GM18870 (cell line): ENCODE results near the gene KLK10.

Experiments
- ATAC-seq: cut with Tn5 transposase; IDR thresholded peaks from one replicate; pipeline ENCODE4 v1.9.1; 2021; ENCODE audit warnings: moderate library complexity; ENCODE audit not compliant: unreplicated experiment

Gene KLK10, protein sequence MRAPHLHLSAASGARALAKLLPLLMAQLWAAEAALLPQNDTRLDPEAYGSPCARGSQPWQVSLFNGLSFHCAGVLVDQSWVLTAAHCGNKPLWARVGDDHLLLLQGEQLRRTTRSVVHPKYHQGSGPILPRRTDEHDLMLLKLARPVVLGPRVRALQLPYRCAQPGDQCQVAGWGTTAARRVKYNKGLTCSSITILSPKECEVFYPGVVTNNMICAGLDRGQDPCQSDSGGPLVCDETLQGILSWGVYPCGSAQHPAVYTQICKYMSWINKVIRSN

DNA sequence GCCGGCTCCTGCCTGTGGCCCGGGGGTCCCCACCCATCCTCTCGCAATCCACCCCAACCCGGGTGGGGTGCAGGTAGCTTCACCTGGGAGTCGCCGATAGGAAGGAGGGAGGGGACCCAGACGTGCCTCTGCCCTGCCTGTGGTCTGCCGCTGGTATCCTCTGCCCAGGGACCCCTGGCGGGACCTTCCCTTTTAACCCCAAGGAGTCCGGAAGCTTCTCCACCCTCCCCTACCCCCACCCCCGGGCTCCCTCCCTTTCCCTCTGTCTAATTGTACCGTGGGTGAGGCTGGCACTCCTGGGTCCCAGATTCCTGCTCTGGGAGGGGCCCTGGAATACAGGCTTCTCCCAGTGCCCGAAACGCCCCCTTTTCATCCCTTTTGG lies at the start of gene KLK10:
TSS of gene KLK10 (minus strand) at position 166 of the 382 bp plus-strand sequence. CDS start 579 bp downstream, outside the sequence.
- ATAC-seq = no peak

DNA sequence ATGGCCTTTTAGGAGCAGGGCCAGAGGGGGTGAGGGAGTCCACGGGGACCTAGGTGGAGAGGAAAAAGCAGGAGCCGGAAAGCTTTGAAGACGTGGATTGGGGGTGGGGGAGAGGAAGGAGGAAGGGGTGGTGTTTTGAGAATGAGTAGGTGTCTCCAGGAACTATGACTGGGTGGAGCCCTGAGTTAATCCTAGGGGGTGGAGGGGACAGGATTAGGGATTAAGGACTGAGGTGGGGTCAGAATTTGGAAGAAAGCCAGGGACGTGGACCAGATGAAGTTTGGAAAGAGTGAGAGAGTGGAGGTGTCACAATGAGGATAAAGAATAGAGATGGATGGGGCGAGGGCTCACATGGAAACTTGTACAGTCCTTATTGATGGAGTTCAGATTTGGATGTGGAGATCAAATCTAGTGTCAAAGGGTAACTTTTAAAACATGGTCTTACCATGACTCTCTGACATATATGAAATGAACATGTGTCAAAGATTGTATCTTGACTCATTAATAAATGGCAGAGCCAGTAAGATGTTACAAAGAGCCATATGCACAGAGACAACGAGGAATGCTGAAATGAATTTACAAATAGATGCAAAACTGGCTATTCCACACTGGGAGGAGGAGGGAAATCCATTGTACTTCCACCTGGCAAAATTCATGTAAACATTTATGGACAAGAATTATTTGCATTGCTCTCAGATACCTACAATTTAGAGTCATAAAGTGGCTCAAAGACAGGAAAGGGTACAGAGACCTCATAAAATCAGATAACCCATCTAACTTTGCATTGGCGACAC lies 47.1 kb upstream of the KLK10 start:
- no peak for ATAC-seq

DNA sequence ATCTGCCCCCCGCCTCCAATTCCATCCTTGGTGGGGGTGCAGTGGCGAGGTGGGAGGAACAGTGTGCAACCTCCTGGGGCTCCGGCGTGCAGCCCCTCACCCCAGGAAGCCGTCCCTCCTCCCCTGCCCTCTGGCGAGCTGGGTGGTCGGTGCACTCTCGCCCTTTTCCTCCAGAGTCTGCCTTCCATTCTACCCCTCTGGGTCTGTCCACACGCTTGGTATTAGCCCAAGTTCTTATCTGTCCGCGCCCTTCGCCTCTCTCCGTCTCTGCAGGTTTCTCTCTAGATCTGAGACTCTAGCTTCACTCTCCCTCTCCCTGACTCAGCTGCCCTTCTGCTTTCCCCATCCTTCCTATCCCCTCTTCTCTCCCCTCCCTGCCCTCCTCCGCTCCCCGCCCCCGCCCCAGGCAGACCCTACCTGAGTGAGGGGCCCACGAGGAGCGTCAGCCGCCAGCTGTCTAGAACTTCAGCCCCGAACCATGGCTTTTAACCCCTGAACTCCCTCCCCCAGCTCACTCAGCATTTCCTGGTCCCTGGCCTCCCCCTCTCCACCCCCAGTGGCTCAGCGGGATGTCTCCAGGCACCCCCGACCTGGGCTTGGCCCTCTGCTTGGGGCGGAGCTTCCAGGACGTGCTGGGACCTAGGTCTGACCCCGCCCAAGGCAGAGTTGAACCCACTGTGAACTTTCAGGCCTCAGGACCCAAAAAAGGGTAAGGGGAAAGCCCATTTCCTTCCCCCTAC lies 45.9 kb upstream of the KLK10 start:
- no peak for ATAC-seq

DNA sequence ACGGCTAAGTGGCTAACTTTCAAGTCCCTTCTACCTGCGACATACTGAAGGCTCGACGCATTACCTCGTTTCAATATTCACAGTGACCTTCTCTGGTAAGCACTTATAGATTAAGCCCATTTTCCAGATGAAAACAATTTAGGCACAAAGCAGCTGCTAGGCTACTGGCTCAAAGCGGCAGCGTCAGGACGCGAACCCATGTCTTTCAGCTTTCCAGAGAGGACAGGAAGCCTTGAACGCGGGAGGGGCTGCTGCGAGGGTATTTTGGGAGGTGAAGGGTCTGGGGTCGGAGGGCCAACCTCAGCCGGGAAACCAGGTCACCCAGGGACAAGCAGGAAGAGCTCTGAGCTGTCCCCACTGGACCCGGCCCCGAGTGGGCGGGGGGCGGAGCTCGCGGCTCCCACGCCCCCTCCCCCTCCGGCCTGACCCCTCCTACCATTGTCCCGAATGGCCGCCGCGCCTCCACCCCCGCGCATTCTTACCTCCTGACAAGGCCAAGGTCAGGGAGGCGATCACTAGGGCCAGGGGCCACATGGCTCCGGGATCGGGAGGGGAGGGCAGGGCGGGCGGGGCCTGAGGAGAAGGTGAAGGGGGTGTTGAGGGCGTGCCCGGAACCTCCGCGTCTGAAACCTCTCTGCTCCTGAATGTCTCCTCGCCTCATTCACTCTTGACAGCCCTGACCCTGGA lies 45.2 kb upstream of the KLK10 start, which contains the start of gene KLK13:
TSS of gene KLK13 (minus strand) at position 559 of the 687 bp plus-strand sequence. CDS start at position 534, 25 bp downstream.
- ATAC-seq = no peak

DNA sequence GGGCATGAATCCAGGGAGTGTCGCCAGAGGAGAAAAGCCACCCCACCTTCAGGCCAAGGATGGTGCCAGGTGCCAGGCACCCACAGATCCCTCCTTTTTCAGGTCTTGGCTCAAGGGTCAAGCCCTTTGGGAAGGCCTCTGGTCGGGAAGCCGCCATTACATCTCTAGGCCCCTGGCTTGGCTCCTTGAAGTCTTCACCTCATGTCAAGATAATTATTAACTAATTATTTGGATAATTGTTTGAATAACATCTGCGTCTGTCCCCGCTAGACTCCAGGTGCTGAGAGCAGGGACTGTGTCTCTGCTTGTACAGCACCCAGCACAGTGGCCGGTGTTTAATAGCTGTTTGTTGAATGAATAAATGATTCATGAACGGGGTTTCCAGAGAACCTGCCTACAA lies 44.2 kb upstream of the KLK10 start:
- no peak for ATAC-seq

DNA sequence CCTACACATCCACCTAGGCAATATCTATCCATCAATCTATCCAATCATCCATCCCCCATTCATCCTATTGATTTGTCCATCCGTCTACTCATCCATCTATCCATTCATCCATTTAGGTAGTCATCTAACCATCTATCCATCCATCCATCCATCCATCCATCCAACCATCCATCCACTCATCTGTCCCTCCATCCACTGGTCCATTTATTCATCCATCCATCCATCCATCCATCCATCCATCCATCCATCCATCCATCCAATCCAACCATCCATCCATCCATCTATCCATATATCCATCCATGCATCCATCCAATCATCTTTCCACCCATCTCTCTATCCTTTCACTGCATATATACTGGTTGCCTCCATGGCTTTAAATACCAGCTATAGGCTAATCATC lies 41.5 kb upstream of the KLK10 start:
- no peak for ATAC-seq

DNA sequence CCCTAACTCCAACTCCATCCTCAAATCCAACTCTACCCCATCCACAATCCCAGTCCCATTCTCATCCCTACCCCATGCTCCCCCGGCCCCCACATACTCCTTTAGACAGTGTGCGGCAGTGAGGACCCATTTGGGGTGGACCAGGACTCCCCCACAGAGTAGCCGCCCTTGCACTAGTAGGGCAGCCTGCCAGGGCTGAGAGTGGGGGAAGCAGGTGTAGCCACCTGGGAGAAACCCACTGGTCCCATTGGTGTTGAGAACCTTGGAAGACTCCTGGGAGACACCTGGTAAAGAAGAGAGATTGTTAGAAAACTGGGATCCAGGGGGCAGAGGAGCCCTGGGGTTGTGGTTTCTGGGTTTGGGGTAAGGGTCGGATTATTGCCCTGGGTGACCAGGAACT lies 40.8 kb upstream of the KLK10 start:
- ATAC-seq = no peak

DNA sequence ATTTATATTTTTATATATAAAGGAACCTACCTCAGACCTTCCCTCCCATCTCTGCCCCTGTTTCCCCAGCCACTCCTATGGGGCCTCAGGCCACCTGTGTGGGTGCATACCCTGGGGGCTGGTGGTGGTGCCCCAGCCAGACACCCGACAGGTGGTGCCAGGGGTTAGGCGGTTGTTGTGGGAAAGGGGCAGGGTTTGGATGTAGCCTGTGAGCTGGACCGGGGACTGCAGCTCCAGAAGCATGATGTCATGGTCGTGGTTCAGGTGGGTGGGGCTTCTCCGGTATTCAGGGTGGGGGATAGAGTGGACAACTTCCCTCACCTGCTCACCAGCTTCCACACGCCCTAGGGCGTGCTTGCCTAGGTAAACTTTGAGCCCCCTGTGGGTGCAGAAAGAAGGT lies 40.2 kb upstream of the KLK10 start:
- no peak for ATAC-seq

DNA sequence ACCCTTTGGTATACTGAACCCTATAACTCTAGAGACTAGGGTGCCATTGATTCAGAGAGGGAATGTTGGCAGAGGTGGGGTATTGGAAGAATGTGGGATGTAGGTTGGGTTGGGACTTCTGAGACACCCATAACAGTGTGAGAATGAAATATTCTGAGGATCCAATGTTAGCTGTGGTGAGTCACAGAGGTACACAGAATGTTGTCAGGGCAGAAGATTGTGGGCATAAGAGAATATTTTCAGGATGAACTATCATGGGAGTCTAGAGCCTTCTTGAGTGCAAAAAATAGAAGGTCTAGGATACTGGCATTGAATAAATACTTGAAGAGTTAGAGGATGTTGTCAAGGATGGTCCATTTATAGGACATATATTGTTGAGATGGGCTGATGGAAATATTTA lies 36.4 kb upstream of the KLK10 start:
- no peak for ATAC-seq

DNA sequence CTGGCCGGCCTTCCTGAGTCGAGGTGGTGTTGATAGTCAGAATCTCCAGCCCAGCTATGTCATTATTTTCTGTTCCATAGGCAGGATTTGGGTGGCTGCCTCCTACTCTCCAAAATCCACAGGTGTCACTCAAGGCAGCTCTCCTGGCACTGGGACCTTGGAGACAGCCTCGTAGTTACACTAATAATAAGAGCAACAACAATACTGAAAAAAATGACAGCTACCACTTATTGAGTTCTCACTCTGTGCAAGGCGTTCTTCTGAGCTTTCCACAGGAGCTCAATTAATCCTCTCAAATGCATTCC lies 27.5 kb upstream of the KLK10 start:
- ATAC-seq = no peak

DNA sequence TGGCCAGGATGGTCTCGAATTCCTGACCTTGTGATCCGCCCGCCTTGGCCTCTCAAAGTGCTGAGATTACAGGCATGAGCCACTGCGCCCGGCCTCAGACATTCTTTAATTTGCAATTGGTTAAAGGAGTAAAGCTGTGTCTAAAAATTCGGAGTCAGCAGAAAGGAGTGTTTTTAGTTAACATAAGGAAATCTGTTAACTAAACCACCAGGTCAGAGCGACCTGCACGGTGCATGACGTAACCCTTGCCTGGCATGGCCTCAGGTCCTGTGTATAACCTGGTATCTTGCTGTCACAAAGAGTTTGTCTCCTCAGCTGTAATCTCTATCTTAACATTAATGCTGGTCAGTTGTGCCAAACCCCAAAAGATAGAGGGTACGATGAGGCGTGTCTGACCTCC lies 24.8 kb upstream of the KLK10 start:
- ATAC-seq = no peak

DNA sequence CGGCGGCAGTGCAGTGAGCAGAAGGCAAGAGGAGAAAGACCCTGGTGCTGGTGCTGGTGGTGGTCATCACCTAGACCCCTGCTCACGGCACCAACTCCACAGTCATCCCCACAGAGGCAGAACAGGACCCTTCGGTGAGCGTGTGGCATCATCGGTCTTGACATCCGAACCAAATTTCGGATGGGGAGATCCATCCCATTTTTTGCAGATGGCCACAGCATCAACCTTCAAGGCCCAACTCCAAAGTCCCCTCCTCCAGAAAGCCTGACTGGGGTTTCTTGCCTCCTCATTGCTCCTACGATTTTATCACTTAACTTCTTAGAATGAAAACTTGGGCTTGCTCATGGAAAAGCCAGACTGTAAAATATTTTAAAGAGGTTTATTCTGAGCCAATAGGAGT lies 24.0 kb upstream of the KLK10 start:
- no peak for ATAC-seq

DNA sequence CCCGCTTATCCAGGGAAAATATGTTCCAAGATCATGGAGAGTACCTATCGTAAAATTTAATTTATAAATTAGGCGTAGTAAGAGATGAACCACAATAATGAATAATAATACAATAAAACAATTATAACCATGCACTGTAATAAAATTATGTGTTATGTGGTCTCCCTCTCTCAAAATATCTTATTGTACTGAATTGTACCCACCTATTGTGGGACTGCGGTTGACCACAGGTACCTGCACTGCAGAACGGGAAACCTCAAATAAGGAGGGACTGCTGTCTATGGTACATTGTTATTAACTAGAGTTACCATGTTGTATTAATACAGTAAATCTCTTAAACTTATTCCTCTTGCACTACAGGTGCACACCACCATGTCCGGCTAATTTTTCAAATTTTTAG lies 20.6 kb upstream of the KLK10 start:
- no peak for ATAC-seq

DNA sequence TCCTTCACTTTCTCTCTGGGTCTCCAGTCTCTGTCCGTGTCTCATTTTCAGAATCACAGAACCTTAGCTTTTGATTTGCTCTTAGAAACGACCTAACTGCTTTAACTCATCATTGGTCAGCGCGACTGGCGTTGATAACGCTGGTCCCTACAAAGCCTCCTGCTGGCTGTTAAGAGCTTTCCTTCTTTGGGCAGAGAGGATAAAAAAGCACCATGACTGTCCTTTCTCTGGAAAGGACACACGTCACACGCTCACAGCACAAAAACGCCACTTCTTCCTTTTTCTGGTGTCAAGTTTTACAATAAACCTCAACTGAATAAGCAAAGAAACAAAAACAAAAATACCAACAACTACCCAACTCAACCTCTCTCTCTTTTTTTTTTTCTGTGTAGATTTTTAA lies 17.0 kb upstream of the KLK10 start:
- ATAC-seq = no peak

DNA sequence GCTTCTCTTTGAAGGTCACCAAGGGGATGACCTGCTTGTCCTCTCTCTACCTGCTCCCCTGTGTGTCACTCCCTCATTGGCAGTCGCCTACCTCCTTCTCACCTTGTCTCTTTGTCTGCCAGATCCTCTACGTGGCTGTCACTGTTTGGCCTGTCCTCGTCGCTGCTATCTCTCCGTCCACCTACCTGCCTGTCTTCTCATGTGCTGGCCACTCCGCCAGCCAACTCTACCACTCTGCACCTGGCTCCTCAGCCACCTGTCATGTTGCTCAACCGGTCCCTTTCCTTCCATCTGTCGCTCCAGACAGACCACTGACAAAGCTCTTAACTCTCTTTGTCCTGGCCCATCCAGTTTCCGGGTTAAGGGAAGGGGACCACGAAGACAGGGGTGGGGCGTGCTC lies 15.2 kb upstream of the KLK10 start, which contains the start of gene KLK12:
TSS of gene KLK12 (minus strand) at position 299 of the 400 bp plus-strand sequence. CDS start 381 bp downstream, outside the sequence.
- ATAC-seq = no peak

DNA sequence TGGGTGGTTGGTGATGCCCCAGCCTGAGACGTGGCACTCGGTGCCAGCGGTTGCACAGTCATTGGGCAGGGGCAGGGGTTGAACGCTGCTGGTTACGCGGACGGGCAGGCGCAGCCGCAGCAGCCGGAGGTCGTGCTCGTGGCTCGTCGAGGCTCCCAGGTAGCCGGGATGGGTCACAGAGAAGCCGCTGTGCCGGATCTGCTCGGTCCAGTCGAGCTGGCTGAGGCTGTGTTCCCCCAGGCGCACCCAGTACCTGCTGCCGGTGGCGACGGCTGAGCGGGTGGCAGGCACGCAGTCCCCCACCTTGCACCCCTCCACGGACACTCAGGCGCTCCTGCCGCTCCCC lies 12.3 kb upstream of the KLK10 start:
- no peak for ATAC-seq

DNA sequence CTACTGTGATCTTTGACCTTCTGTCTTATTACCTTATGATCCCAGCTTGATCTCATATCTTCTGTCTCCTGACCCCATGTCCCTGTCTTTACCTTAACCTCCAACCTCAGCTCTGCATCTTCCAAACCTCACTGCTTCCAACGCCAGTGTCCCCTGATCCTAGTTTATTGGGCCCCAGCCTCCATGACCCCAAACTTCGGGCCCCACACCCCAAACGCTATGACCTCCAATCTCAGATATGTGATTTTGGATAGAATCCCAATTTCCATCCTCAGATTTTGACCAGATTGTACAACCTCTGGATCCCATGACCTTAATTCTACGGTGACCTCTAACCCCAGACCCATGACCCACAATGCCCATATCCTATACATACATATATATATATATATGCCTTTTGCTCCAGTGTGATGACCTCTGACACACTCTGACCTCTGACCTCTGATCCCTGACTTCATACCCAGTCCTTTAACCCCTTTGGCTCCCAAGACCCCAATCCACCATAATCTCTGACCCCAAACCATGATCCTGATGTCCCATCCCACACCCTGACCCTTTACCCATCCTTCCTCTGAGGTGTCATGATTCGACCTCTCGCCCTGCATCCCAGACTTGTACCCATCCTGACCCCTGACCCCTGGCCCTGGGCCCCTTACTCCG lies 11.8 kb upstream of the KLK10 start:
- no peak for ATAC-seq

DNA sequence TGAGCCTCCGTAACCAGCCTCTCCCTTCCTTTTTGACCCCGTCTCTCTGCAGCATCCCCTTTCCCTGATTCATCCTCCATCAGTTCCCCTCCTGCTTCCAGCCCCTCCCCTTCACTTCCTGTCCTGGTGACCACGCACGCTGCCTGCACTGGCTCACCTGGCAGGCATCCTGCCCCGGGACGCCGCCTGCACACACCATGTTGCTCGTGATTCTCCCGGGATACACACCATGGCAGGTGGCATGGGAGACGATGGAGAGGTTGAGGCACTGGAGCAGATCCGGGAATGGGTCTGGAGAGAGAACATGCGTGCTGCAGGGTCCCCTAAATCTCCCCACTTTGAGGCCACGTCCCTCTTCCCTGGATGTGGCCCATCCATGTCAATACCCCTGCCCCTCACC lies 11.1 kb upstream of the KLK10 start:
- no peak for ATAC-seq

DNA sequence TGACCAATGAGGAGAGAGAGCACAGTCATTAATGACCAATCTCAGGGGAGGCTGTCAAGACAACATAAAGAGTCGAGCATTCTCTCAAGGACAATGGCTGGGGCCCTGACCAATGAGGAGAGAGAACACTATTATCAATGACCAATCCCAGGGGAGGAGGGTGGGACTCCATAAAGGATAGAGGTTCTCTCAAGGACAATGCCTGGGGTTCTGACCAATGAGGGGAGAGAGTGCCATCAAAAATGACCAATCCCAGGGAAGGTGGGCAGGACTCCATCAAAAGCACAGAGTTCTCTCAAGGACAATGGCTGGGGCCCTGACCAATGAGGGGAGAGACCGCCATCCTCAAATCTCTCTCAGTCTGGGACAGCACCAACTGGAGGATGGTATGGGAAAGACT lies 10.2 kb upstream of the KLK10 start:
- no peak for ATAC-seq

DNA sequence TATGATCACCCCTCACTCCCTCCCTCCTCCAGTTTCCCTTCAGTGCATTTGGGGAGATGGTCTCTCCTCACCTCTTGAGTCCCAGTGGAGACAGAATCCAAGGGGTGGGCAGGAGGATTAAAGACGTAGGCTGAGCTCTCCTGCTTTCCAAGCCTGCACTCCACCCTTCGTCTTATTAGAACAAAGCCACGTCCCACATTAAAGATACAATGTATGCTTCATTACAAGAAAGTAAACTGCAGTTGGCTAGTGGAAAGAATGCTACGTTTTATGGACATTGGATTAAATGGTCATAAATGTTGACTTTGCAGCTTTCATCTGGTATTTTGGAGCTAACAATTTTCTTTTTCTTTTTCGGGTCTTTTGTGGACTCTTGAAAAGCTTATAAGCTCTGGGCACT lies 8.4 kb upstream of the KLK10 start:
- ATAC-seq = no peak
